HCT116 (cell line): Measurements from ENCODE around the gene RELB. TPM values are rescaled to one million over a fixed set of nuclear protein-coding genes. Genes with fewer than 3 reads are reported as not detected.

Experiments used
- ATAC-seq: fragments of 200-7000 bp; cut with Tn5 transposase; 2 replicates; pipeline ENCODE4 v1.9.1; 2020; ENCODE audit warnings: mild to moderate bottlenecking, moderate library complexity
- BruUV-seq: library from RNA; stranded (reverse); fragments of 400-500 nt; replicated peaks from 2 replicates; lab custom pipeline; 2021; lab: Mats Ljungman, UMichigan
- CTCF ChIA-PET: fragments of 300-600 bp; sonication (Branson Sonifier 250); formaldehyde crosslinking; loops from one replicate; lab custom pipeline; 2021; ENCODE audit warnings: antibody characterized with exemption; lab: Charles Lee
- POLR2A ChIA-PET: fragments of 300-600, 350-600 bp; sonication (Branson Sonifier 250); formaldehyde crosslinking; loops from one replicate; lab custom pipeline; 2021; ENCODE audit warnings: antibody characterized with exemption; lab: Charles Lee
- RAD21 ChIA-PET, 2 experiments: fragments of 300-600 bp; sonication (Branson Sonifier 250); formaldehyde crosslinking; loops; one replicate each; lab custom pipeline; 2023; ENCODE audit warnings: low total read pairs in 2 of 2; ENCODE audit not compliant: uncharacterized antibody in 2 of 2, unreplicated experiment in 2 of 2, low non-redundant PET in 1 of 2; lab: Charles Lee
- DNase-seq: peaks from one replicate; pipeline ENCODE4 v3.0.0-alpha.2; 2010; ENCODE audit warnings: low read depth, low spot score
- H2AFZ ChIP-seq: fragments of 200-600 bp; shearing (Covaris generic), sonication (generic); 2 replicates; pipeline ENCODE4 v1.6.1; 2017; ENCODE audit warnings: low read depth, mixed run types, mixed read lengths, antibody characterized with exemption, low read length; ENCODE audit not compliant: poor library complexity, severe bottlenecking
- H3K27ac ChIP-seq: 2 replicates; pipeline ENCODE4 v1.5.1; 2012; ENCODE audit warnings: low read depth, low read length
- H3K27me3 ChIP-seq: fragments of 200-600 bp; sonication (generic); 2 replicates; pipeline ENCODE4 v1.6.1; 2016; ENCODE audit warnings: mixed run types, low read length, mixed read lengths; ENCODE audit not compliant: insufficient read depth
- H3K36me3 ChIP-seq, 2 experiments: fragments of 200-500 bp in 1 of 2; fragments of 200-600 bp in 1 of 2; sonication (Bioruptor generic) in 1 of 2; sonication (generic) in 1 of 2; 2 replicates each; pipeline versions ENCODE4 v1.5.1 to v1.6.1; 2014 to 2016; ENCODE audit warnings: low read length in 2 of 2, inconsistent platforms in 1 of 2, mixed read lengths in 1 of 2, mixed run types in 1 of 2; ENCODE audit not compliant: insufficient read depth in 2 of 2, control insufficient read depth in 1 of 2
- H3K4me1 ChIP-seq, 2 experiments: fragments of 200-600 bp in 1 of 2; sonication (generic) in 1 of 2; 2 replicates each; pipeline versions ENCODE4 v1.5.1 to v1.6.1; 2012 to 2017; ENCODE audit warnings: low read length in 2 of 2, inconsistent platforms in 1 of 2, mild to moderate bottlenecking in 1 of 2, mixed read lengths in 1 of 2, mixed run types in 1 of 2, moderate library complexity in 1 of 2; ENCODE audit not compliant: insufficient read depth in 2 of 2, control insufficient read depth in 1 of 2
- H3K4me2 ChIP-seq: fragments of 200-600 bp; sonication (generic); 2 replicates; pipeline ENCODE4 v1.6.1; 2017; ENCODE audit warnings: mixed run types, low read length, mixed read lengths
- H3K4me3 ChIP-seq, 2 experiments: fragments of 200-600 bp in 1 of 2; sonication (generic) in 1 of 2; replicated peaks in 1 of 2; 2 replicates each; pipeline ENCODE4 v1.5.1; 2011 to 2016; ENCODE audit warnings: low read length in 2 of 2, control low read depth in 1 of 2, low read depth in 1 of 2, mild to moderate bottlenecking in 1 of 2, mixed read lengths in 1 of 2, mixed run types in 1 of 2
- H3K79me2 ChIP-seq: fragments of 200-600 bp; sonication (generic); 2 replicates; pipeline ENCODE4 v1.6.1; 2017; ENCODE audit warnings: mild to moderate bottlenecking, mixed run types, low read length, moderate library complexity, mixed read lengths; ENCODE audit not compliant: insufficient read depth
- H3K9ac ChIP-seq: fragments of 200-600 bp; sonication (generic); 2 replicates; pipeline ENCODE4 v1.6.1; 2016; ENCODE audit warnings: low read length, mixed read lengths
- H3K9me2 ChIP-seq: fragments of 200-600 bp; sonication (generic), shearing (Covaris generic); 2 replicates; pipeline ENCODE4 v1.6.1; 2017; ENCODE audit warnings: mixed run types, mild to moderate bottlenecking, moderate library complexity; ENCODE audit not compliant: insufficient read depth
- H3K9me3 ChIP-seq, 2 experiments: fragments of 200-500 bp in 1 of 2; fragments of 200-600 bp in 1 of 2; sonication (Bioruptor generic) in 1 of 2; sonication (generic) in 1 of 2; 2 replicates each; pipeline ENCODE4 v1.6.1; 2014 to 2017; ENCODE audit warnings: low read length in 2 of 2, mixed read lengths in 2 of 2, inconsistent platforms in 1 of 2, low read depth in 1 of 2, mild to moderate bottlenecking in 1 of 2, mixed run types in 1 of 2, moderate library complexity in 1 of 2; ENCODE audit not compliant: control insufficient read depth in 1 of 2, insufficient read depth in 1 of 2
- H4K20me1 ChIP-seq: fragments of 200-600 bp; sonication (generic), shearing (Covaris generic); 2 replicates; pipeline ENCODE4 v1.6.1; 2017; ENCODE audit warnings: mixed run types, mild to moderate bottlenecking, moderate library complexity; ENCODE audit not compliant: insufficient read depth
- CBX3 ChIP-seq: IDR thresholded peaks from 2 replicates; pipeline ENCODE4 v1.6.1; 2012; ENCODE audit warnings: low read depth
- CEBPB ChIP-seq: IDR thresholded peaks from 2 replicates; pipeline ENCODE4 v1.6.1; 2012; ENCODE audit warnings: low read depth
- EGR1 ChIP-seq: IDR thresholded peaks from 2 replicates; pipeline ENCODE4 v1.6.1; 2012; ENCODE audit warnings: low read depth
- ELF1 ChIP-seq: IDR thresholded peaks from 2 replicates; pipeline ENCODE4 v1.6.1; 2012; ENCODE audit warnings: low read depth, borderline replicate concordance
- FOSL1 ChIP-seq: IDR thresholded peaks from 2 replicates; pipeline ENCODE4 v1.6.1; 2012; ENCODE audit warnings: low read depth
- POLR2A ChIP-seq: IDR thresholded peaks from 2 replicates; pipeline ENCODE4 v1.7.0; 2011; ENCODE audit warnings: borderline replicate concordance; ENCODE audit not compliant: insufficient read depth, insufficient read length; ENCODE audit errors: extremely low read depth
- POLR2AphosphoS5 ChIP-seq: IDR thresholded peaks from 2 replicates; pipeline ENCODE4 v1.6.1; 2011; ENCODE audit warnings: mild to moderate bottlenecking, low read depth, low read length, moderate library complexity
- RAD21 ChIP-seq: IDR thresholded peaks from 2 replicates; pipeline ENCODE4 v1.6.1; 2012; ENCODE audit warnings: low read depth, mild to moderate bottlenecking
- SIN3A ChIP-seq: IDR thresholded peaks from 2 replicates; pipeline ENCODE4 v1.6.1; 2012; ENCODE audit warnings: low read depth
- SRF ChIP-seq: IDR thresholded peaks from 2 replicates; pipeline ENCODE4 v1.6.1; 2012; ENCODE audit warnings: low read depth
- intact Hi-C: fragments of 100-400 bp; cut with micrococcal nuclease; formaldehyde crosslinking; loops from 2 replicates; pipeline ENCODE4 v1.10.0; 2022
- total RNA-seq: library from RNA; stranded (reverse); gene quantifications from one replicate; pipeline ENCODE4 v1.2.1, GENCODE V29; 2021; ENCODE audit not compliant: unreplicated experiment
- TF ChIP-seq, protein P1 (sequence below), 3 experiments: fragments of 200-600 bp in 1 of 3; sonication (generic) in 1 of 3; IDR thresholded peaks in 2 of 3; conservative IDR thresholded peaks in 1 of 3; 2 replicates each; pipeline ENCODE4 v1.5.1; 2012 to 2017; ENCODE audit warnings: low read depth in 2 of 3, low read length in 2 of 3, antibody characterized with exemption in 1 of 3, borderline replicate concordance in 1 of 3, control low read depth in 1 of 3, mild to moderate bottlenecking in 1 of 3, mixed read lengths in 1 of 3, mixed run types in 1 of 3, moderate library complexity in 1 of 3; ENCODE audit not compliant: insufficient read depth in 1 of 3
- TF ChIP-seq, protein P2 (sequence below): IDR thresholded peaks from 2 replicates; pipeline ENCODE4 v1.6.1; 2012; ENCODE audit warnings: low read depth
- TF ChIP-seq, protein P3 (sequence below): IDR thresholded peaks from 2 replicates; pipeline ENCODE4 v1.6.1; 2012
- TF ChIP-seq, protein P4 (sequence below): IDR thresholded peaks from 2 replicates; pipeline ENCODE4 v1.6.1; 2012
- TF ChIP-seq, protein P5 (sequence below): IDR thresholded peaks from 2 replicates; pipeline ENCODE4 v1.6.1; 2011; ENCODE audit warnings: mild to moderate bottlenecking, low read length, moderate library complexity; ENCODE audit not compliant: insufficient replicate concordance; ENCODE audit errors: extremely low read depth

Gene RELB
- total RNA-seq, 1 experiment from 2014 or later: 12.9 TPM

DNA sequence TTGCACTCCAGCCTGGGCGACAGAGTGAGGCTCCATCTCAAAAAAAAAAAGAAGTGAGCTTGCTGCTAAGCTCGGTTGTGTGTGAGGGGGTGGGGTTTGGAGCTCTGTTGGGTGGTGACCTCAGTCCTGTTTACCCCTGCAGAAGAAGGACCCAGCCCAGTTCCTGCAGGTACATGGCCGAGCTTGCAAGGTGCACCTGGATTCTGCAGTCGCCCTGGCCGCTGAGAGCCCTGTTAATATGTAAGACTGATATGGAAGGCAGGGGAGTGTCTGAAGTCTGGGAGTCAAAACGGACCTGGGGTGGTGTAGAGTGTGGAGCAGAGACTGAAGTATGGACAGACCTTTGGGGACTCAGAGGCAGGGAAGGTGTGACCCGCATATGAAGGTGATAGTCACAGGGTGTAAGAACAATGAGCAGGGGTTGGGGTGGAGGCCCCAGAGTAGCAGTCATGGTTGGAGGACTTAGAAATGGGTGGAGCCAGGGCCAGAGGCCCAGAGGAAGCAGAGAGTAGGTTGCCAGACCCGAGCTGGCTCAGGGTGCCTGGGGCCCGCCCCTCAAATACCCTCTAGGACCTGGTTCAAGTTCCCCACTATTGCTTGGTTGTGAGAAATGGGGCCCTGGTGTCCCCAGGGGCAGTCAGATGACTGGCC is 50.8 kb downstream of the RELB start (continued):
- TF ChIP-seq, protein P1, sequence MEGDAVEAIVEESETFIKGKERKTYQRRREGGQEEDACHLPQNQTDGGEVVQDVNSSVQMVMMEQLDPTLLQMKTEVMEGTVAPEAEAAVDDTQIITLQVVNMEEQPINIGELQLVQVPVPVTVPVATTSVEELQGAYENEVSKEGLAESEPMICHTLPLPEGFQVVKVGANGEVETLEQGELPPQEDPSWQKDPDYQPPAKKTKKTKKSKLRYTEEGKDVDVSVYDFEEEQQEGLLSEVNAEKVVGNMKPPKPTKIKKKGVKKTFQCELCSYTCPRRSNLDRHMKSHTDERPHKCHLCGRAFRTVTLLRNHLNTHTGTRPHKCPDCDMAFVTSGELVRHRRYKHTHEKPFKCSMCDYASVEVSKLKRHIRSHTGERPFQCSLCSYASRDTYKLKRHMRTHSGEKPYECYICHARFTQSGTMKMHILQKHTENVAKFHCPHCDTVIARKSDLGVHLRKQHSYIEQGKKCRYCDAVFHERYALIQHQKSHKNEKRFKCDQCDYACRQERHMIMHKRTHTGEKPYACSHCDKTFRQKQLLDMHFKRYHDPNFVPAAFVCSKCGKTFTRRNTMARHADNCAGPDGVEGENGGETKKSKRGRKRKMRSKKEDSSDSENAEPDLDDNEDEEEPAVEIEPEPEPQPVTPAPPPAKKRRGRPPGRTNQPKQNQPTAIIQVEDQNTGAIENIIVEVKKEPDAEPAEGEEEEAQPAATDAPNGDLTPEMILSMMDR (IDR thresholded peaks at IDR 0.05 in 2 of 3, conservative IDR thresholded peaks at IDR 0.05 in 1 of 3; ENCODE audit: borderline replicate concordance in 1 of 3, insufficient read depth in 1 of 3, low read depth in 2 of 3, low read length in 2 of 3): no peak
- TF ChIP-seq, protein P2, sequence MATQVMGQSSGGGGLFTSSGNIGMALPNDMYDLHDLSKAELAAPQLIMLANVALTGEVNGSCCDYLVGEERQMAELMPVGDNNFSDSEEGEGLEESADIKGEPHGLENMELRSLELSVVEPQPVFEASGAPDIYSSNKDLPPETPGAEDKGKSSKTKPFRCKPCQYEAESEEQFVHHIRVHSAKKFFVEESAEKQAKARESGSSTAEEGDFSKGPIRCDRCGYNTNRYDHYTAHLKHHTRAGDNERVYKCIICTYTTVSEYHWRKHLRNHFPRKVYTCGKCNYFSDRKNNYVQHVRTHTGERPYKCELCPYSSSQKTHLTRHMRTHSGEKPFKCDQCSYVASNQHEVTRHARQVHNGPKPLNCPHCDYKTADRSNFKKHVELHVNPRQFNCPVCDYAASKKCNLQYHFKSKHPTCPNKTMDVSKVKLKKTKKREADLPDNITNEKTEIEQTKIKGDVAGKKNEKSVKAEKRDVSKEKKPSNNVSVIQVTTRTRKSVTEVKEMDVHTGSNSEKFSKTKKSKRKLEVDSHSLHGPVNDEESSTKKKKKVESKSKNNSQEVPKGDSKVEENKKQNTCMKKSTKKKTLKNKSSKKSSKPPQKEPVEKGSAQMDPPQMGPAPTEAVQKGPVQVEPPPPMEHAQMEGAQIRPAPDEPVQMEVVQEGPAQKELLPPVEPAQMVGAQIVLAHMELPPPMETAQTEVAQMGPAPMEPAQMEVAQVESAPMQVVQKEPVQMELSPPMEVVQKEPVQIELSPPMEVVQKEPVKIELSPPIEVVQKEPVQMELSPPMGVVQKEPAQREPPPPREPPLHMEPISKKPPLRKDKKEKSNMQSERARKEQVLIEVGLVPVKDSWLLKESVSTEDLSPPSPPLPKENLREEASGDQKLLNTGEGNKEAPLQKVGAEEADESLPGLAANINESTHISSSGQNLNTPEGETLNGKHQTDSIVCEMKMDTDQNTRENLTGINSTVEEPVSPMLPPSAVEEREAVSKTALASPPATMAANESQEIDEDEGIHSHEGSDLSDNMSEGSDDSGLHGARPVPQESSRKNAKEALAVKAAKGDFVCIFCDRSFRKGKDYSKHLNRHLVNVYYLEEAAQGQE: no peak
- TF ChIP-seq EGR1 (no peak), SIN3A (no peak)

DNA sequence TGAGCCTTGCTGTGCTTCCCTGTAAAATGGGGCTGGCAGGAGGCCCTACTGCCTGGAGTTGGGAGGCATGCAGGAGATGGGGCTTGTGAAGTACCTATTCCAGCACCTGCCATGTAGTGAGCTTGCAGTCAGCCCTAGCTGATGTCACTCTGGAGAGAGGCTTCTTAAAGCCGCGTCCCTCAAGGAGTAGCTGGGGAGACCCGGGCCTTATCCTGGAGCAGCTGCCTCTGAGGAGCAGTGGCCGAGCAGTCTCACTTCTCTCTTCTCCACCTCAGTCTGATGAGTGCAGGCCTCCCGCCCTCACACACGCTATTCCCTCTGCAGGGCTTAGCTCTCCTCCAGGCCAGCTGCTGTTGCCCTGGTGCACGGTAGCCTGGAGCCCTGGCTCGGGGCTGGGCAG is 55.6 kb downstream of the RELB start:
- BruUV-seq: no TSS peak
- CTCF ChIA-PET: no interaction called here
- no peak overlapping the region for H2AFZ ChIP-seq
- no peaks in the 10 kb centered on the region for H3K27me3 ChIP-seq
- no peak overlapping the region for H3K4me2 ChIP-seq
- peaks cover 37% of the 10 kb centered on the region for H3K79me2 ChIP-seq
- no peaks in the 10 kb centered on the region for H3K9me2 ChIP-seq
- intact Hi-C loops: loop anchor here (5.0 kb wide), 1 partner anchor 155 kb away; no protein-coding TSS in a partner anchor
- RAD21 ChIA-PET: no interaction called here
- no peak for DNase-seq
- H3K4me3 ChIP-seq: no peak overlapping the region
- H3K9me3 ChIP-seq: no peaks in the 10 kb centered on the region
- no peak overlapping the region for H3K9ac ChIP-seq
- POLR2A ChIA-PET: no interaction called here
- H4K20me1 ChIP-seq: peaks cover 3% of the 10 kb centered on the region; the same call in 1 of the 2 replicates
- ATAC-seq: no peak
- peaks cover 38 to 52% of the 10 kb centered on the region in 2 experiments; a peak in 3 of 4 replicates for H3K36me3 ChIP-seq
- H3K4me1 ChIP-seq: no peaks in the 10 kb centered on the region
- H3K27ac ChIP-seq: no peak overlapping the region
- TF ChIP-seq POLR2A (no peak), RAD21 (no peak), SRF (no peak), POLR2AphosphoS5 (no peak), FOSL1 (no peak), ELF1 (no peak), CBX3 (no peak), CEBPB (no peak)
- TF ChIP-seq, protein P3, sequence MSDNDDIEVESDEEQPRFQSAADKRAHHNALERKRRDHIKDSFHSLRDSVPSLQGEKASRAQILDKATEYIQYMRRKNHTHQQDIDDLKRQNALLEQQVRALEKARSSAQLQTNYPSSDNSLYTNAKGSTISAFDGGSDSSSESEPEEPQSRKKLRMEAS: no peak
- TF ChIP-seq, protein P4, sequence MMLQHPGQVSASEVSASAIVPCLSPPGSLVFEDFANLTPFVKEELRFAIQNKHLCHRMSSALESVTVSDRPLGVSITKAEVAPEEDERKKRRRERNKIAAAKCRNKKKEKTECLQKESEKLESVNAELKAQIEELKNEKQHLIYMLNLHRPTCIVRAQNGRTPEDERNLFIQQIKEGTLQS: no peak
- TF ChIP-seq, protein P5, sequence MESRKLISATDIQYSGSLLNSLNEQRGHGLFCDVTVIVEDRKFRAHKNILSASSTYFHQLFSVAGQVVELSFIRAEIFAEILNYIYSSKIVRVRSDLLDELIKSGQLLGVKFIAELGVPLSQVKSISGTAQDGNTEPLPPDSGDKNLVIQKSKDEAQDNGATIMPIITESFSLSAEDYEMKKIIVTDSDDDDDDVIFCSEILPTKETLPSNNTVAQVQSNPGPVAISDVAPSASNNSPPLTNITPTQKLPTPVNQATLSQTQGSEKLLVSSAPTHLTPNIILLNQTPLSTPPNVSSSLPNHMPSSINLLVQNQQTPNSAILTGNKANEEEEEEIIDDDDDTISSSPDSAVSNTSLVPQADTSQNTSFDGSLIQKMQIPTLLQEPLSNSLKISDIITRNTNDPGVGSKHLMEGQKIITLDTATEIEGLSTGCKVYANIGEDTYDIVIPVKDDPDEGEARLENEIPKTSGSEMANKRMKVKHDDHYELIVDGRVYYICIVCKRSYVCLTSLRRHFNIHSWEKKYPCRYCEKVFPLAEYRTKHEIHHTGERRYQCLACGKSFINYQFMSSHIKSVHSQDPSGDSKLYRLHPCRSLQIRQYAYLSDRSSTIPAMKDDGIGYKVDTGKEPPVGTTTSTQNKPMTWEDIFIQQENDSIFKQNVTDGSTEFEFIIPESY: no peak
